ENCODE results near the gene MROH2A. TPM values are rescaled to one million over a fixed set of nuclear protein-coding genes. Genes with fewer than 3 reads are reported as not detected.

MROH2A gene
- total and polyA plus RNA-seq, 9 of the 15 experiments (the other 6 are each of a cell fraction or from before 2014, with no cell fraction given): 0.03 TPM; not detected in 8

- peak in 1 of 2 experiments; percentile 69; a peak in 2 of 4 replicates for TF ChIP-seq ZNF318 (IDR thresholded peaks at IDR 0.05; ENCODE audit: borderline replicate concordance in 1 of 2, low read depth in 1 of 2)
- TF ChIP-seq SMC3 (conservative IDR thresholded peaks at IDR 0.05; ENCODE audit: insufficient read depth, low read depth, low read length): no peak
- TF ChIP-seq ESRRA (IDR thresholded peaks at IDR 0.05; ENCODE audit: borderline replicate concordance, low read depth): no peak
- TF ChIP-seq ZNF583 (CRISPR knock-in tag; IDR thresholded peaks at IDR 0.05): no peak
- TF ChIP-seq SMARCA5 (IDR thresholded peaks at IDR 0.05): no peak
- TF ChIP-seq HNRNPLL (IDR thresholded peaks at IDR 0.05; ENCODE audit: low read depth, low read length, poor library complexity, severe bottlenecking): peak; percentile 74
- TF ChIP-seq ZMIZ1 (IDR thresholded peaks at IDR 0.05; ENCODE audit: low read depth in 2 of 2, low read length in 2 of 2): no peak
- no peak for TF ChIP-seq ERF (CRISPR knock-in tag; IDR thresholded peaks at IDR 0.05)
- peak; percentile 93 for TF ChIP-seq CXXC5 (CRISPR knock-in tag; IDR thresholded peaks at IDR 0.05)
- no peak for TF ChIP-seq ZNF23 (CRISPR knock-in tag; IDR thresholded peaks at IDR 0.05)
- TF ChIP-seq CTCF (IDR thresholded peaks at IDR 0.05 in 2 of 3, conservative IDR thresholded peaks at IDR 0.05 in 1 of 3; ENCODE audit: insufficient read depth in 2 of 3, low read depth in 1 of 3, low read length in 3 of 3): no peak
- TF ChIP-seq KLF13 (tag; IDR thresholded peaks at IDR 0.05; ENCODE audit: borderline replicate concordance, low read depth): no peak
These were observed 76.3 kb downstream of the MROH2A start, which contains the start of gene HJURP (continued) for GRCh38 chr2:233854241-233854981.
